Pericardium fibroblast (primary cell): ENCODE measurements around the gene STK10. TPM values are rescaled to one million over a fixed set of nuclear protein-coding genes. Genes with fewer than 3 reads are reported as not detected.

ENCODE experiments used
- total RNA-seq: library from RNA; depleted of rRNA; stranded (reverse); fragments of >200 nt; gene quantifications from 2 replicates; pipeline ENCODE4 v1.2.3, GENCODE V29; 2015

Gene STK10
- total RNA-seq, result 14.9 and 42.5 TPM in 2 replicates

GRCh38 chr5:172188033-172188892, at the start of gene STK10:
Gene STK10 (minus strand): TSS chr5:172188224. CDS start chr5:172188042, 182 bp downstream.

GRCh38 chr5:172193872-172194271, 5.8 kb upstream of the STK10 start, which contains the start of gene EFCAB9:
Gene EFCAB9 (plus strand): TSS chr5:172194172. CDS start chr5:172194173, 1 bp downstream.

GRCh38 chr5:172006321-172007174, 181.5 kb downstream of the STK10 start, which contains the start of gene FBXW11:
Gene FBXW11 (minus strand): TSS chr5:172006638. CDS start chr5:172006502, 136 bp downstream.

Other genes starting within 250 kb of the STK10 start
- gene FBXW11, start 181.6 kb downstream of the STK10 start, total RNA-seq, result 30.6 and 56.7 TPM in 2 replicates
- gene EFCAB9, start 5.9 kb upstream of the STK10 start, total RNA-seq, result not detected in 2 replicates
- 27.1 and 30.5 TPM in 2 replicates for gene UBTD2, start 95.5 kb upstream of the STK10 start, total RNA-seq